Fibroblast of villous mesenchyme (primary cell): ENCODE data around the gene CAMK2G. TPM values are rescaled to one million over a fixed set of nuclear protein-coding genes. Genes with fewer than 3 reads are reported as not detected.

Source experiments
- DNase-seq: peaks from one replicate; pipeline ENCODE4 v3.0.0-alpha.2; 2010; ENCODE audit warnings: low read depth
- H3K4me3 ChIP-seq: 2 replicates; pipeline ENCODE4 v1.5.1; 2011; ENCODE audit warnings: low read depth, mild to moderate bottlenecking, low read length
- total RNA-seq: library from RNA; depleted of rRNA; stranded (reverse); fragments of >200 nt; gene quantifications from 2 replicates; pipeline ENCODE4 v1.2.3, GENCODE V29; 2012
- TF ChIP-seq, protein P1 (sequence below): IDR thresholded peaks from 2 replicates; pipeline ENCODE4 v1.5.1; 2012; ENCODE audit warnings: low read depth, mild to moderate bottlenecking, low read length; ENCODE audit not compliant: insufficient read depth

Gene CAMK2G
- total RNA-seq, 1 donor = 36.7 TPM

DNA sequence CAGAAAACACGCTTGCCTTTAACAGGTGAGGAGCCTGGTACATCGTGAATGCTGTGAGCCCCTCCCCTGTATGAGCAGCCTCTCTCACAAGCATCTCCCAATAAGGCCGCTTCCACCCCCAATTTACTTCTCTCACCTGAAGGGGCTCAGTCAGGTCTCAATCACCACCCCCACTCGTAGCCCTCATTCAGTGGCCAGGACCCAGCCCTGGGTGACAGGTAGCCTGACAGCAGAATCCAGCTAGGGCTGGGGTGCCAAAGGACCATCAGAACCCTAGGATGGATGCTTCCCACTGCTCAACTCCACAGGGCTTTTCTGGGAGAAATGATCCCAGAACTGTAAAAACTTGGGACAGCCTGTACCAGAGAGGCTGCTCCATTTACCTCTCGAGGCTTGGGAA lies 56.5 kb downstream of the CAMK2G start:
- TF ChIP-seq, protein P1, sequence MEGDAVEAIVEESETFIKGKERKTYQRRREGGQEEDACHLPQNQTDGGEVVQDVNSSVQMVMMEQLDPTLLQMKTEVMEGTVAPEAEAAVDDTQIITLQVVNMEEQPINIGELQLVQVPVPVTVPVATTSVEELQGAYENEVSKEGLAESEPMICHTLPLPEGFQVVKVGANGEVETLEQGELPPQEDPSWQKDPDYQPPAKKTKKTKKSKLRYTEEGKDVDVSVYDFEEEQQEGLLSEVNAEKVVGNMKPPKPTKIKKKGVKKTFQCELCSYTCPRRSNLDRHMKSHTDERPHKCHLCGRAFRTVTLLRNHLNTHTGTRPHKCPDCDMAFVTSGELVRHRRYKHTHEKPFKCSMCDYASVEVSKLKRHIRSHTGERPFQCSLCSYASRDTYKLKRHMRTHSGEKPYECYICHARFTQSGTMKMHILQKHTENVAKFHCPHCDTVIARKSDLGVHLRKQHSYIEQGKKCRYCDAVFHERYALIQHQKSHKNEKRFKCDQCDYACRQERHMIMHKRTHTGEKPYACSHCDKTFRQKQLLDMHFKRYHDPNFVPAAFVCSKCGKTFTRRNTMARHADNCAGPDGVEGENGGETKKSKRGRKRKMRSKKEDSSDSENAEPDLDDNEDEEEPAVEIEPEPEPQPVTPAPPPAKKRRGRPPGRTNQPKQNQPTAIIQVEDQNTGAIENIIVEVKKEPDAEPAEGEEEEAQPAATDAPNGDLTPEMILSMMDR = no peak
- DNase-seq = no peak
- H3K4me3 ChIP-seq = no peak overlapping the region

DNA sequence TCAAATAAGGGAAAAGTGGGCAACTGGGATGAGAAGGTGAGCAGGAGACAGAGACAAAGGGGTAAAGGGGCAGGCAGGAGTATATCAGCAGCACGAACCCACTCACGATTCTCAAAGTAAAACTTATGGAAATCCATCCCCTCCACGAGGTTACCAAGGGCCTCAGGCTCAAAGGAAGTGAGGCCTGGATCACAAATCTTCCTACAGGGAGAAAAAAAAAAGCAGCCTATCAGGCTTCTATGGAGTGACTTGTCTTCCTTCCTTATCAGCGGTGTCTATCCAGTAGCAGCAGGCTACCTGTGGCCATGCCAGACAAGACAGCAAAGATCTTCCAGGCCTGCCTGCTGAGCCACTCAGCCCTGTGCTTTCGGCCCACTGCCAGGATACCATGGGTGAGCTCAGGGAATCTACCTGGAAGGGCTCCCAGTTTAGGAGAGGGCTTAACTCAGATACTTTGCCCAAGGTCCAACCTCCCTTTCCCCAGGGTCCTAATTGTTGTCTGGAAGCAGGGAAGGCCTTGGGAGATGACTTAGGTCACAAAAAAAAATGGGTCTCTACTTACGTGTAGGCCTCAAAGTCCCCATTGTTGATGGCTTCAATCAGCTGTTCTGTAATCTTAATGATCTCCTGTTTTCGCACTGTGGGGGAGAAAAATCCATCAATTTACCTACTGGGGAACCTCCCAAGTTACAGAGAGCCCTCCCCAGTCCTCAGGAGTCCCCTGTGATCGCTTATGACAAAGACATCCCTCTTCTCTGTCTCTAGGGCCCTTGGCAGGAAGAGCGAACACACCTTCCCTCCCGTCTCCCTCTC lies 57.2 kb downstream of the CAMK2G start:
- no peak overlapping the region for H3K4me3 ChIP-seq
- no peak for DNase-seq
- TF ChIP-seq, protein P1 = no peak

DNA sequence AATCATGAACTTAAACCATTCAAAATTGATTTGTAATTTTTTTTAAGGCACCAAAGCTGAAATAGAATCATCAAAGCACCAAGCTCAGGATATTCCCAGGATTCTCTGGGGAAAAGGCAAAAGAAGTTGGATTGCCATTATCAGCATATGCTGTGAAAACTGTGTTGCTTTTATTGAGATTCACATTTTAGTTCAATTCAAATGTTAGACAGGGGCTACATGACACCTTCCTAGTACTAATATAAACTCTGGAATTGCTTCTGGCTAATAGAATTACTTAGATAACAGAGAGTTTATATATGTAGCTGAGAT lies 58.7 kb downstream of the CAMK2G start:
- H3K4me3 ChIP-seq = peak overlapping the region; percentile 5
- TF ChIP-seq, protein P1 = no peak
- no peak for DNase-seq

DNA sequence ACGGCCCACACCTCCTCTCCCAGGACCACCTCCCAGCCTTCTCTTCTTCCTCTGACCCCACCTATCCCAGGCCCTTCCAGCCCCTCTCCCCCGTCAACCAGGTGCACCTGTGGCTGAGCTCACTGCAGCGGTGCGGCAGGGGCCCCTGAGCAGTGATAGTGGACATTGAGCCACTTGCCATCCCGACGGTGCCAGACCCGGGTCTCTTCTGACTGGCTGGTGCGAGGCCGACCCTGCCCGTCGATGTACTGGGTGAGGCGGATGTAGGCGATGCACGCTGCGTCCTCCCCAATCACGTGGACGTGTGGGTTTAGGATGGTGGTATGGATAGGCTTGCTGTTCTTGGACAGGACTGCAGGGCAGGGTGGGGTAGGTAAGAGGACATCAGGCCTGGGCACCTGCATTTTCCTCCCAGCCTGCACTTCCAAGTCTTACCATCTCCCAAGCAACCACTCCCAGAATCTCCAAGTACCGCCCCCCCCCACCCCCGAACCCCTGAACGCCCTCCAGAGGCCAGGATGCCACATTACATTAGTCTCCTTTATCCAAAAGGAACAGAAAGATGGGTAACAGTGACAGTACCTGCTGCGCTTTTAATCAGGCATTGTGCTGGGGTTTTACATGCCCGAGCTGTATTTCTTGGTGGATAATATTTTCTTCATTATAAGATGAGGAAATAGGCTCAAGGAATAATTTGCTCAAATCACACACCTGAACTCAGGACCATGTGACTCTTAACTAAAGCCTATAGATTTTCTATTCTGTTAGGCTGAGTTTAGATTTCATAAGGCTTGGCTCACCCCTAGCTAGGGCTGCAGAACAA lies 59.2 kb downstream of the CAMK2G start:
- no peak for DNase-seq
- TF ChIP-seq, protein P1 = peak; percentile 20
- H3K4me3 ChIP-seq = no peak overlapping the region

- no peak for DNase-seq
- H3K4me3 ChIP-seq = no peak overlapping the region
- TF ChIP-seq, protein P1 = no peak
These were observed 60.0 kb downstream of the CAMK2G start for GRCh38 chr10:73814276-73814895.

GRCh38 chr10:73813333-73813732 lies 61.0 kb downstream of the CAMK2G start:
- TF ChIP-seq, protein P1 = no peak
- DNase-seq = no peak
- H3K4me3 ChIP-seq = no peak overlapping the region
